OCI-LY7 (cell line): ENCODE measurements around the gene LRRTM1. TPM values are rescaled to one million over a fixed set of nuclear protein-coding genes. Genes with fewer than 3 reads are reported as not detected.

Experiments
- BruUV-seq: library from RNA; stranded (reverse); fragments of 400-500 nt; replicated peaks from 2 replicates; lab custom pipeline; 2021; lab: Mats Ljungman, UMichigan
- CTCF ChIA-PET: fragments of 300-600 bp; sonication (Branson Sonifier 250); formaldehyde crosslinking; loops from one replicate; lab custom pipeline; 2022; ENCODE audit warnings: antibody characterized with exemption; ENCODE audit not compliant: unreplicated experiment; lab: Charles Lee
- POLR2A ChIA-PET: fragments of 300-600 bp; sonication (Branson Sonifier 250); formaldehyde crosslinking; loops from one replicate; lab custom pipeline; 2022; ENCODE audit warnings: antibody characterized with exemption; lab: Charles Lee
- DNase-seq: peaks from one replicate; pipeline ENCODE4 v3.0.0-alpha.2; 2015; ENCODE audit warnings: low spot score
- H2AFZ ChIP-seq: fragments of 200-600 bp; sonication (generic), shearing (Covaris generic); 2 replicates; pipeline ENCODE4 v1.6.1; 2014; ENCODE audit warnings: mild to moderate bottlenecking, antibody characterized with exemption, low read length, moderate library complexity
- H3K27ac ChIP-seq: fragments of 200-600 bp; sonication (generic); 2 replicates; pipeline ENCODE4 v1.5.1; 2014; ENCODE audit warnings: mixed run types, low read depth, mild to moderate bottlenecking, moderate library complexity, low read length, inconsistent platforms; ENCODE audit not compliant: poor library complexity, severe bottlenecking
- H3K36me3 ChIP-seq: fragments of 200-600 bp; sonication (generic); 2 replicates; pipeline ENCODE4 v1.6.1; 2014; ENCODE audit warnings: mild to moderate bottlenecking, antibody characterized with exemption, low read length, moderate library complexity, mixed read lengths; ENCODE audit not compliant: insufficient read depth
- H3K4me1 ChIP-seq: fragments of 200-600 bp; sonication (generic); 2 replicates; pipeline ENCODE4 v1.5.1; 2014; ENCODE audit warnings: mild to moderate bottlenecking, low read length; ENCODE audit not compliant: insufficient read depth, poor library complexity, severe bottlenecking
- H3K4me2 ChIP-seq: fragments of 200-600 bp; sonication (generic); 2 replicates; pipeline ENCODE4 v1.6.1; 2014; ENCODE audit warnings: mild to moderate bottlenecking, low read length
- H3K4me3 ChIP-seq: fragments of 200-600 bp; sonication (generic); 2 replicates; pipeline ENCODE4 v1.5.1; 2014; ENCODE audit warnings: mild to moderate bottlenecking, low read depth, low read length; ENCODE audit not compliant: poor library complexity, severe bottlenecking
- H3K79me2 ChIP-seq: fragments of 200-600 bp; sonication (generic); 2 replicates; pipeline ENCODE4 v1.6.1; 2016; ENCODE audit warnings: low read depth, mild to moderate bottlenecking, low read length, moderate library complexity, mixed read lengths; ENCODE audit not compliant: insufficient read depth
- H3K9me2 ChIP-seq: fragments of 200-600 bp; sonication (generic); 2 replicates; pipeline ENCODE4 v1.6.1; 2016; ENCODE audit warnings: mild to moderate bottlenecking, low read length, mixed read lengths; ENCODE audit not compliant: insufficient read depth
- H3K9me3 ChIP-seq: fragments of 200-600 bp; sonication (generic); 2 replicates; pipeline ENCODE4 v1.6.1; 2014; ENCODE audit warnings: mild to moderate bottlenecking, mixed run types, low read length, mixed read lengths
- H4K20me1 ChIP-seq: fragments of 200-600 bp; sonication (generic); 2 replicates; pipeline ENCODE4 v1.6.1; 2014; ENCODE audit warnings: mild to moderate bottlenecking, antibody characterized with exemption, low read length, moderate library complexity, mixed read lengths; ENCODE audit not compliant: insufficient read depth
- CTCF ChIP-seq: fragments of 200-600 bp; sonication (generic); conservative IDR thresholded peaks from 2 replicates; pipeline ENCODE4 v1.5.1; 2014; ENCODE audit warnings: mild to moderate bottlenecking, antibody characterized with exemption, low read length, moderate library complexity, mixed read lengths
- EZH2phosphoT487 ChIP-seq: fragments of 200-600 bp; sonication (generic); IDR thresholded peaks from 2 replicates; pipeline ENCODE4 v1.6.1; 2018; ENCODE audit warnings: low read depth, borderline replicate concordance, mild to moderate bottlenecking, mixed run types, antibody characterized with exemption, low read length, moderate library complexity, mixed read lengths
- intact Hi-C: fragments of 100-400 bp; cut with micrococcal nuclease; formaldehyde crosslinking; loops from one replicate; pipeline ENCODE4 v1.10.0; 2022; ENCODE audit not compliant: unreplicated experiment
- total RNA-seq, 2 experiments: library from RNA; depleted of rRNA in 1 of 2; stranded (reverse); fragments of >200 nt in 1 of 2; shearing (Covaris generic) in 1 of 2; gene quantifications; 2 replicates each; pipeline ENCODE4 v1.2.3, GENCODE V29; 2014 to 2022

LRRTM1 gene
- total RNA-seq, 2 experiments from 2014 or later = not detected

- BruUV-seq = no TSS peak
- POLR2A ChIA-PET = interaction anchor here (0.7 to 1.4 kb wide), 3 partner anchors 10 to 447 kb away, joined by 3 to 6 read pairs (median 3); no protein-coding TSS in a partner anchor
- H4K20me1 ChIP-seq = no peaks in the 10 kb centered on the region
- H3K79me2 ChIP-seq = no peaks in the 10 kb centered on the region
- CTCF ChIA-PET = no interaction called here
- H3K4me2 ChIP-seq = no peak overlapping the region
- no peak overlapping the region for H3K4me3 ChIP-seq
- TF ChIP-seq EZH2phosphoT487 (no peak), CTCF (no peak)
- H3K36me3 ChIP-seq = no peaks in the 10 kb centered on the region
- intact Hi-C loops = no loop called here
- H3K9me2 ChIP-seq = no peaks in the 10 kb centered on the region
- H3K9me3 ChIP-seq = no peaks in the 10 kb centered on the region
- no peak overlapping the region for H2AFZ ChIP-seq
- no peak for DNase-seq
- H3K27ac ChIP-seq = no peak overlapping the region
- no peaks in the 10 kb centered on the region for H3K4me1 ChIP-seq
Observed at GRCh38 chr2:80338794-80339193, 34.2 kb upstream of the LRRTM1 start.

GRCh38 chr2:80335411-80335810, 30.9 kb upstream of the LRRTM1 start:
- no peaks in the 10 kb centered on the region for H3K4me1 ChIP-seq
- H2AFZ ChIP-seq = no peak overlapping the region
- no peaks in the 10 kb centered on the region for H3K36me3 ChIP-seq
- H3K27ac ChIP-seq = no peak overlapping the region
- TF ChIP-seq CTCF (no peak), EZH2phosphoT487 (no peak)
- no peaks in the 10 kb centered on the region for H4K20me1 ChIP-seq
- ChIA-PET POLR2A (no interaction called here), CTCF (no interaction called here)
- H3K4me2 ChIP-seq = no peak overlapping the region
- H3K9me3 ChIP-seq = no peaks in the 10 kb centered on the region
- H3K9me2 ChIP-seq = no peaks in the 10 kb centered on the region
- H3K4me3 ChIP-seq = no peak overlapping the region
- H3K79me2 ChIP-seq = no peaks in the 10 kb centered on the region
- intact Hi-C loops = no loop called here
- DNase-seq = no peak
- no TSS peak for BruUV-seq

- intact Hi-C loops = no loop called here
- H3K4me3 ChIP-seq = no peak overlapping the region
- H4K20me1 ChIP-seq = no peaks in the 10 kb centered on the region
- no TSS peak for BruUV-seq
- no peaks in the 10 kb centered on the region for H3K9me3 ChIP-seq
- TF ChIP-seq CTCF (no peak), EZH2phosphoT487 (no peak)
- H3K4me1 ChIP-seq = no peaks in the 10 kb centered on the region
- H3K79me2 ChIP-seq = no peaks in the 10 kb centered on the region
- no peaks in the 10 kb centered on the region for H3K36me3 ChIP-seq
- no peak overlapping the region for H2AFZ ChIP-seq
- H3K9me2 ChIP-seq = no peaks in the 10 kb centered on the region
- POLR2A ChIA-PET = no interaction called here
- no peak overlapping the region for H3K27ac ChIP-seq
- no peak for DNase-seq
- no peak overlapping the region for H3K4me2 ChIP-seq
- CTCF ChIA-PET = no interaction called here
Observed at GRCh38 chr2:80333886-80334285, 29.3 kb upstream of the LRRTM1 start.
